GM19238 (cell line): ENCODE data around the gene CNIH2.
"Not testable (repeated sequence)": the region's sequence is repeated elsewhere in the genome, so short reads cannot be mapped to it uniquely, and the experiment has no call there.

Source experiments
- DNase-seq: peaks from one replicate; pipeline ENCODE4 v3.0.0; 2011; ENCODE audit warnings: low spot score; ENCODE audit not compliant: insufficient read length

The CNIH2 gene

DNA sequence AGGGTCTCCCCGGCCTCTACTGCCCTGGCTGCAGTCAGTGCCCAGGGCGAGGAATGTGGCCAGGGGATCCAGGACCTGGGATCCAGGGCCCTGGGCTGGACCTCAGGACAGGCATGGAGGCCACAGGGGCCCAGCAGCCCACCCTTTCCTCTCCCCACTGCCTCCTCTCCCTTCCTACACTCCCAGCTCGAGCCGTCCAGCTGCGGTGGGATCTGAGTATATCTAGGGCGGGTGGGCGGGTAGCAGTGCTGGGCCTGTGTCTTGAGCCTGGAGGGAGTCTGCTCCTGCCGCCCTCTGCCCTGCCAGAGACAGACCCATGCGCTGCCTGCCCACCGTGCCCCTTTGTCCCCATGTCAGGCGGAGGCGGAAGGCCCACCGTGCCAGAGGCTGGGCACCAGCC is 1.4 kb upstream of the CNIH2 start:
- DNase-seq, result not testable (repeated sequence)

GRCh38 chr11:66277064-66277463 is 911 bp upstream of the CNIH2 start:
- not testable (repeated sequence) for DNase-seq

DNA sequence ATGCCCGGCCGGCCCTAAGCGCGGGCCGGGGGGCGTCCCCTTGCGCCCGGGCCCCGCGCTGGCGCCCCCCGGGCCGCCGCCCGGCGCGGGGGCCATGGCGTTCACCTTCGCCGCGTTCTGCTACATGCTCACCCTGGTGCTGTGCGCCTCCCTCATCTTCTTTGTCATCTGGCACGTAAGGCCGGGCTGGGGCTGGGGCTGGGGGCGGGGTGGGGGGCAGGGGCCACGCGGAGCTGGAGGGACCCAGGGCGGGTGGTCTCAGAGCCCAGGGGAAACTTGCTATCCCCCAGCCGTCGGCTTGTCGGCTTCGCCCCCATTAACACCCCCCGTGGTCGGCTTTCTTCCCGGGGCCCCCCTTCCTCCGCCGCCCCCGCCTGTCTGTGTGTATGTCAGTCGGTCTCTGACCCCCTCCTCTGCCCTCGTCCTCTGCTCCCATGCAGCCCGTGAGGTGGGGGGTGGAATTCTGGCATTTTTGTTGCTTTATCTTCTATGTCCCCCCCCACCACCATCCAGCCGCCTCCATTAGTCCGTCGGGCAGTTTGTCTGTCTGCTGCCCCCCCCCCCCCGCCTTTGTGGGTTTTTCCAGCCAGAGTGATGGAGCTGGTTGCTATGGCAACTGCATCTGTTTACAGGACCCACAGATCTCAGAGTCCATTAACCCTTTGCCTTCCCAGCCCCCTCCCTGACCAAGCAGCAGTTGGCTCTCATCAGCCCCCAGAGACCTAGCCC is 552 bp downstream of the CNIH2 start:
- DNase-seq, result no peak

- DNase-seq, result no peak
These were observed 1.2 kb downstream of the CNIH2 start for GRCh38 chr11:66279092-66279734.

- no peak for DNase-seq
These were observed 2.5 kb downstream of the CNIH2 start for GRCh38 chr11:66280428-66280827.

- DNase-seq, result no peak
These were observed 3.0 kb downstream of the CNIH2 start for GRCh38 chr11:66281001-66281400.

DNA sequence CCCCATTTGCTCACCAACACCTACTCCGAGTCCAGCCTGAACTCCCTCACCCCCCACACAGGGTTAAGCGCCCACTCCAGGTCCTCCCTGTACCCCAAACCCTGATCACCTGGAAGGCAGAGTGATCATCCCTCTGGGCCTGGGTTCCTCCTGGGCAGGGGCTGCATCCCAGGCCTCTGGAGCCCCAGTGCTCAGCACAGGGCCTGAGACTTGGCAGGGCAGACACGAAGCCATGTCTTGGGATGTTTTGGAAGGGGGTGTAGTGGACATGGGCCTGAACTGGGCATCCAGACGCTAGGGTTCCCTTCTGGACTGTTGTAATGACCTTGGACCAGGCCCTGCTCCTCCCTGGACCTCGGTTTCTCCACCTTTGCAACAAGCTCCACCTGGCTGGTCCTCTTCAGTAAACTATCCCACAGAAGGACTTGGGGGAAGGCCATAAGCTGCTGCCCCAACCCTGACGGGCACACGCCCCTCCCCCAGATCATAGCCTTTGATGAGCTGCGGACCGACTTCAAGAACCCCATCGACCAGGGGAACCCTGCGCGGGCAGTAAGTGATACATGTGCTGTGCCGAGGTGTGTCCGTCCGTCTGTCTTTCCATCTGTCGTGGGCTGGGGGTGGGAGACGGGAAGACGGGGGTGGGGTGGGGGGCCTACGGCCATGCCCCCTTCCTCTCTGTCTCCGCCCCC is 3.9 kb downstream of the CNIH2 start:
- DNase-seq, result no peak

GRCh38 chr11:66282468-66283455 is 4.8 kb downstream of the CNIH2 start:
- peak; percentile 100 for DNase-seq

DNA sequence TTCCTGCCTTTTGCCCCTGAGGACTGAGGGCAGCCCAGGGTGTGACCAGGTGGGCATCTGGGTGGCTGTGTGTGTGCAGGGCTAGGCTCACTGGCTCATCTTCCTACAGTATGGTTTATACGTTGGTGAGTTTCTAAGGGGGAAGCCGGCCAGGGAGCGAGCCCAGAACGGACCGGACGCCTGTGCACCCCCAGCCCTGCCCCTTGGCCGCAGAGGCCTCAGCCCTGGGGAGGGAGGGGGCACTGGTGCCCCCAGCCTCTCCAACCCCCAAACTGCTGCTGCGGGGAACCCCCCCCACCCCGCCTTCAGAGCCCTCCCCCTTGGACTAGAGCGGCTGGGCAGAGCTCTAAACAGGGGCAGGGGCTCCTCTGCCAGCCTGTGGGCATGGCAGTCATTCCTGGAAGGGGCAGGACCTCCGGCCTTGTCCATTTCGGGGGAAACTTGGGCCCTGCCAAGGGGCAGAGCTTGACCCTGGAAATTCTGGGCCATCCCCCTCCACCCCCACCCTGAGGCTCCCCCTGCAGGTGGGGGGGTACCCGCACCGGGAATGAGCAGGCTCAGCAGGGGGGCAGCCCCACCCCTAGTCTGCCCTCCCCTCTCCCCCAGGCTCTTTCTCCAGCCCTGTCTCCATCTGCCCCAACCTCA is 5.6 kb downstream of the CNIH2 start:
- DNase-seq, result no peak

DNA sequence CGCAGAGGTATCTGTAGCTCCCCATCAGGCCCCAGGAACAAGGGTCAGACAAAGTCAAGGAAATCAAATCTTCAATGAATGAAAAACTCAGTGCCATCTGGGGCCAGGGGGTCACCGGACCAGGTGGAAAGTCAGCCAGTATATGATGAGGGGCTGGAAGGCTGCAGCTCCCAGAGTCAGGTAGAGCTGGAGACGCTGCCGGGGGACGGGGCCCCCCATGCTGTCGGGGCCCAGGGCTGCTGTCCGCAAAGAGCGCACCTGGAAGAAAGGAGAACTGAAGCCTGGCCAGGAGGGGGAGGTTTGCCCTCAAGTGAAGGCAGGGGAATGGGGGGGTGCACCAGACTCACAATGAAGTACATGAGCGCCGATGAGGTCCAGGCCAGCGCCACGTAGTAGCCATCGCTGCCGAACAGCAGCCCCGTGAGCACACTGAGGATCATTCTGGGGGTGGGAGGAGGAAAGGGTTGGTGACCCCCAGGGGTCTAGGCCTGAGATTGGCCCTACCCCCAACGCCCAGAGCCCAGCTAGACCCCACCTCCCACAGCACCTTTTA is 6.6 kb downstream of the CNIH2 start:
- DNase-seq, result no peak

- DNase-seq, result no peak
These were observed 7.4 kb downstream of the CNIH2 start for GRCh38 chr11:66285250-66285947.

GRCh38 chr11:66286699-66287098 is 8.7 kb downstream of the CNIH2 start:
- no peak for DNase-seq

- no peak for DNase-seq
These were observed 9.4 kb downstream of the CNIH2 start for GRCh38 chr11:66287211-66287888.

DNA sequence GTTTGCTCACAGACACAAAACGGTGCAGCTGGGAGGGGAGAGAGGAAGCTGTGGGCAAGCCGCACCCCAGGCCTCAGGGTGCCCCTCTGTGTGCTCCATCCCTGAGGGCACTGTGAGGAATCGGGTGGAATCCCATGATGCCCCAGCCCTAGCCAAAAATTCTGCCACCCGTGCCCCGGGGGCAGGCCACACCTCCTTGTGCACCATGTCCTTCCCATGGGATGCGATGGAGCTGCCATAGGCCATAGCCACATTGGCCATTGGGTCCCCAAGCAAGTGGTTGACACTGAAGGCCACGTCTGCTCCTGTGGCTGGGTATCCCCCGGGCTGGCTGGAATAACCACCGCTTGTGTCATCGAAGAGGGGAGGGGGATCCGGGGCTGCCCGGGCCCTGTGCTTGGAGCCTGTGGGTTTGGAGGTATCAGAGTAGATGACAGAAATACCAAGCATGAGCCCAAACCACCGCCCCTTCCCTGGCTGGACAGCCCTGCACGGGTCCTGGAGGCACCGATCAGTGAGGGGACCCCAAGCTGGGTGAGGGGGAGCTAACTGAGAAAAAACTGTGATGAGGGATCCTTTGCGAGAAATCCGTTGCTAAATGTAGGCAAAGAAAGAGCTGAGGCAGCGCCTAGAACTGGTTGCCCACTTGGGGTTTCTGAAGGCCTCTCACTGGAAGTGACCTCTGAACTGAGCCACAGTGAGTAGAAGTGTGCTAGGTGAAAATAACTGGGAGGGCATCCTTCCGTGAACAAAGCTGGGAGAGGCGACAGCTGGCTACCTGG is 10.1 kb downstream of the CNIH2 start:
- no peak for DNase-seq

GRCh38 chr11:66288671-66289547 is 10.9 kb downstream of the CNIH2 start, which contains the start of gene YIF1A:
YIF1A (minus strand) TSS chr11:66289143; CDS start chr11:66288985, 158 bp downstream.
- peak; percentile 100 for DNase-seq

DNA sequence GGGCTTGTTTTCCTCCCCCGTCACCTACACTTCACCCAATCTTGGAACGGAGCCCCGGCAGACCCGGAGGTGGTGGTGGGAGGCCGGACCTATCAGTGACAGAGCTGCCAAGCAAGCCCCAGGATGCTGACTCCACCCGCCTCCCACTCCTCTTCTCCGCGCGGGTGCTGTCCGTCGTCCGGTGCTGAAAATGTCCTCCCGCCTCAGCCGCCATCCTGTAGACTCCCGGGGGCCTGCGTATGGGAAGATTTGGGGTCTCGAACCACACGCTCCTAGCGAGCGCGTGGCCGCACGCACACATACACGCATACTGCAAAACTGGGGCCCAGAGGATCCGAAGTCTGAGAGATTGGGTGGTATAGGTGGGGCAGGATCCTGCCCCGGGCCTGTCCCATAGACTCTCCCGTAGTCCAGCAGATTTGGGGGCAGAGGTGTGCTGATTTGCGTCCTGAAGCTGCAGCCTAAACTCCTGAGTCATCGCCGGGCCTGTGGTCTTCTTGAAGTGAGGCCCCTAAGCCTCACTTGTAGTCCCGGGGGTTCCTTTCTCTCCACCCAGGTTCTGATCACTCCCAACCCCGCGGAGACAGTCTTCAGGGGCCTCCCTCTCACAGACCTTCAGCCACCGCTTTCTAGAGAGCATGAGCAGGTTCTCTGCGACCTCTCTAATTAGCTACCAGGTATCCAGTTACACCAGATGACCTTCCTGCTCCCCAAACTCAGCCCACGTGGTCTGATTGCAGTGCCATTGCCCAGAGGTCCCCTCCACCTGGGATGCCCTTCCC is 11.8 kb downstream of the CNIH2 start:
- peak; percentile 95 for DNase-seq

- DNase-seq, result no peak
These were observed 12.3 kb downstream of the CNIH2 start for GRCh38 chr11:66290330-66290621.
